GM06990 (cell line): ENCODE measurements around the gene HHEX.

Experiments
- DNase-seq: peaks from one replicate; pipeline ENCODE4 v3.0.0-alpha.2; 2011; ENCODE audit not compliant: insufficient read length; ENCODE audit errors: extremely low read depth
- H3K27me3 ChIP-seq: replicated peaks from 2 replicates; pipeline ENCODE4 v1.6.0; 2011; ENCODE audit warnings: low read length; ENCODE audit not compliant: control insufficient read depth, insufficient read depth
- H3K36me3 ChIP-seq: 2 replicates; pipeline ENCODE4 v1.5.1; 2011; ENCODE audit warnings: low read length; ENCODE audit not compliant: control insufficient read depth, insufficient read depth
- H3K4me3 ChIP-seq: replicated peaks from 2 replicates; pipeline ENCODE4 v1.5.1; 2011; ENCODE audit warnings: low read depth, mild to moderate bottlenecking, control low read depth, low read length
- TF ChIP-seq, protein P1 (sequence below): IDR thresholded peaks from 2 replicates; pipeline ENCODE4 v1.5.1; 2011; ENCODE audit warnings: low read length, control low read depth, mild to moderate bottlenecking, inconsistent platforms; ENCODE audit not compliant: insufficient read depth, poor library complexity, severe bottlenecking

The HHEX gene

DNA sequence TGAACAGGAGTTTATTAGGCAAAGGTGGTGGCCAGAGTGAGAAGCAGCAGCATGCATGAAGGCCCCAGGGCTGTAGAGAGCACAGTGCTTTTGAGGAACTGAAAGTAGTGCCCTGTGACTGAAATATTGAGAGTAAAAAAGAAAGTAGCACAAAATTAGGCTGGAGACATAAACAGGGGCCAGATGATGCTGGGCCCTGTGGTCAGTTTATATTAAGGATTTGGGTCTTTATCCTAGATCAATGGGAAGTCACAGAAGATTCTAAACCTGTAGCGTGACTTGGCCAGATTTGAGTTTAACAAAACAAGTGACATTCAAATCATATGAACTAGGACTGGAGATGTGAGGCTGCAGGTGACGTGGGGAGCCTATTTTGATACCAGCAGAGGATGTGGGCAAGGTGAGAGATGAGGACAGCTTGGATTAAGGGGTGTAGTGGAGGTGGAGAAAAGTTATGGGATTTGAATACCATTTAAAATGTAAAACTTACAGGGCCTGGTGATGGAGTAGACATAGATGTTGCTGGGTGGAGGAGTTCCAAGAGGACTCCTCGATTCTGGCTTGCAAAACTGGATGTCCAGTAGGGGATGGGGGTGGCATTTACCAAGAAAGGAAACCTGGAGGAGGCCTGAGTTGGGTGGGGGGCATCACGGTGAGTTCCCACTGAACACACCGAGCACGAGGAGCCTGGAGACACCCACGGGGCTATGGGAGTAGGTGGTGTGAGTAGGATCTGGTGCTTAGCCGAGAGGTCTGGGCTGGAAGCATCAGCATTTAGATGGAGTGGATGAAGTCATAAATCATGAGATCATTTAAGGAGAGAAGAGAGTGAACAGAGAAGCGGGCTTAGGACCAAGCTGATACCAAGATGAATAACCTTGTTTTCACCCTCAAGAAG is 52.8 kb downstream of the HHEX start:
- H3K27me3 ChIP-seq = no peaks in the 10 kb centered on the region; the same call in 1 of the 2 replicates
- H3K36me3 ChIP-seq = no peaks in the 10 kb centered on the region
- no peak overlapping the region for H3K4me3 ChIP-seq
- TF ChIP-seq, protein P1, sequence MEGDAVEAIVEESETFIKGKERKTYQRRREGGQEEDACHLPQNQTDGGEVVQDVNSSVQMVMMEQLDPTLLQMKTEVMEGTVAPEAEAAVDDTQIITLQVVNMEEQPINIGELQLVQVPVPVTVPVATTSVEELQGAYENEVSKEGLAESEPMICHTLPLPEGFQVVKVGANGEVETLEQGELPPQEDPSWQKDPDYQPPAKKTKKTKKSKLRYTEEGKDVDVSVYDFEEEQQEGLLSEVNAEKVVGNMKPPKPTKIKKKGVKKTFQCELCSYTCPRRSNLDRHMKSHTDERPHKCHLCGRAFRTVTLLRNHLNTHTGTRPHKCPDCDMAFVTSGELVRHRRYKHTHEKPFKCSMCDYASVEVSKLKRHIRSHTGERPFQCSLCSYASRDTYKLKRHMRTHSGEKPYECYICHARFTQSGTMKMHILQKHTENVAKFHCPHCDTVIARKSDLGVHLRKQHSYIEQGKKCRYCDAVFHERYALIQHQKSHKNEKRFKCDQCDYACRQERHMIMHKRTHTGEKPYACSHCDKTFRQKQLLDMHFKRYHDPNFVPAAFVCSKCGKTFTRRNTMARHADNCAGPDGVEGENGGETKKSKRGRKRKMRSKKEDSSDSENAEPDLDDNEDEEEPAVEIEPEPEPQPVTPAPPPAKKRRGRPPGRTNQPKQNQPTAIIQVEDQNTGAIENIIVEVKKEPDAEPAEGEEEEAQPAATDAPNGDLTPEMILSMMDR = no peak
- peak; percentile 64 for DNase-seq
